SU-DHL-6 (cell line): ENCODE measurements around the gene SKP1.

Source experiments
- EZH2phosphoT487 ChIP-seq: fragments of 200-600 bp; sonication (generic), shearing (Covaris generic); conservative IDR thresholded peaks from 2 replicates; pipeline ENCODE4 v1.6.1; 2018; ENCODE audit warnings: mild to moderate bottlenecking, antibody characterized with exemption, low read length, moderate library complexity, mixed read lengths
- TF ChIP-seq, protein P1 (sequence below): fragments of 200-600 bp; sonication (generic); IDR thresholded peaks from one replicate; pipeline ENCODE4 v1.5.1; 2017; ENCODE audit warnings: antibody characterized with exemption, mild to moderate bottlenecking, low read length, moderate library complexity; ENCODE audit not compliant: insufficient read depth, poor library complexity, severe bottlenecking

DNA sequence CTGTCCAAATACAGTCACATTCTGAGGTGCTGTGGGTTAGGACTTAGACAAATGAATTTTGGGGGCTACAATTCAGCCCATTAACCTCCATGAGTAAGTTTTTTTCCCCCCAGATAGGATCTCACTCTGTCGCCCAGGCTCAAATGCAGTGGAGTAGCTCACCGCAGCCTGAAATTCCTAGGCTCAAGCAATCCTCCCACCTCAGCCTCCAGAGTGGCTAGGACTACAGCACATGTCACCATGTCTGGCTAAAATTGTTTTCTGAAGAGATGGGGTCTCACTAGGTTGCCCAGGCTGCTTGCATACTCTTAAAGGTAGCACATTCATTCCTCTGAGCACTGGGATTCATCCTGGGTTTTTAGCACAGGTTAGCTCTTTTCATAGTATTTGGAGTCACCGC lies 26.9 kb upstream of the SKP1 start:
- TF ChIP-seq, protein P1, sequence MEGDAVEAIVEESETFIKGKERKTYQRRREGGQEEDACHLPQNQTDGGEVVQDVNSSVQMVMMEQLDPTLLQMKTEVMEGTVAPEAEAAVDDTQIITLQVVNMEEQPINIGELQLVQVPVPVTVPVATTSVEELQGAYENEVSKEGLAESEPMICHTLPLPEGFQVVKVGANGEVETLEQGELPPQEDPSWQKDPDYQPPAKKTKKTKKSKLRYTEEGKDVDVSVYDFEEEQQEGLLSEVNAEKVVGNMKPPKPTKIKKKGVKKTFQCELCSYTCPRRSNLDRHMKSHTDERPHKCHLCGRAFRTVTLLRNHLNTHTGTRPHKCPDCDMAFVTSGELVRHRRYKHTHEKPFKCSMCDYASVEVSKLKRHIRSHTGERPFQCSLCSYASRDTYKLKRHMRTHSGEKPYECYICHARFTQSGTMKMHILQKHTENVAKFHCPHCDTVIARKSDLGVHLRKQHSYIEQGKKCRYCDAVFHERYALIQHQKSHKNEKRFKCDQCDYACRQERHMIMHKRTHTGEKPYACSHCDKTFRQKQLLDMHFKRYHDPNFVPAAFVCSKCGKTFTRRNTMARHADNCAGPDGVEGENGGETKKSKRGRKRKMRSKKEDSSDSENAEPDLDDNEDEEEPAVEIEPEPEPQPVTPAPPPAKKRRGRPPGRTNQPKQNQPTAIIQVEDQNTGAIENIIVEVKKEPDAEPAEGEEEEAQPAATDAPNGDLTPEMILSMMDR = no peak
- no peak for TF ChIP-seq EZH2phosphoT487
